Suprapubic skin (tissue), 4 donors: ENCODE results near the gene KIAA0753. TPM values are rescaled to one million over a fixed set of nuclear protein-coding genes. Genes with fewer than 3 reads are reported as not detected.
"Not testable (repeated sequence)": the region's sequence is repeated elsewhere in the genome, so short reads cannot be mapped to it uniquely, and the experiment has no call there.

Source experiments
- DNase-seq, 2 donors: peaks; one replicate each; pipeline ENCODE4 v3.0.0-alpha.2; 2019; ENCODE audit warnings: low spot score in 2 of 2
- H3K27ac ChIP-seq: fragments of 200-600 bp; sonication (generic); one replicate; pipeline ENCODE4 v1.5.1; 2019
- H3K27me3 ChIP-seq: fragments of 200-600 bp; sonication (generic); one replicate; pipeline ENCODE4 v1.5.1; 2019
- H3K36me3 ChIP-seq: fragments of 200-600 bp; sonication (generic); one replicate; pipeline ENCODE4 v1.5.1; 2019
- H3K4me1 ChIP-seq: fragments of 200-600 bp; sonication (generic); one replicate; pipeline ENCODE4 v1.5.1; 2019
- H3K4me3 ChIP-seq: fragments of 200-600 bp; sonication (generic); one replicate; pipeline ENCODE4 v1.5.1; 2019; ENCODE audit warnings: mild to moderate bottlenecking
- H3K9me3 ChIP-seq: fragments of 200-600 bp; sonication (generic); one replicate; pipeline ENCODE4 v1.5.1; 2019
- EP300 ChIP-seq: sonication (generic); formaldehyde crosslinking; IDR thresholded peaks from one replicate; pipeline ENCODE4 v1.6.1; 2017; ENCODE audit warnings: antibody characterized with exemption
- POLR2A ChIP-seq, 2 donors: fragments of 450-650 bp; IDR thresholded peaks; one replicate each; pipeline ENCODE4 v1.6.1; 2017; ENCODE audit warnings: antibody characterized with exemption in 2 of 2, mild to moderate bottlenecking in 2 of 2, moderate library complexity in 2 of 2
- POLR2AphosphoS5 ChIP-seq, 3 donors: sonication (generic); formaldehyde crosslinking; IDR thresholded peaks; one replicate each; pipeline ENCODE4 v1.6.1; 2017; ENCODE audit warnings: antibody characterized with exemption in 3 of 3
- WGBS: methylation state at CpG from one replicate; pipeline ENCODE4 v1.1.5; 2018; 5-methylcytosine and 5-hydroxymethylcytosine counted together
- total RNA-seq, 4 donors: library from RNA; depleted of rRNA; stranded (reverse); fragments of >200 nt; gene quantifications; one replicate each; pipeline ENCODE4 v1.1.0, GENCODE V29; 2016
- TF ChIP-seq, protein P1 (sequence below), 2 donors: fragments of 200-600 bp in 1 of 2; fragments of 450-650 bp in 1 of 2; sonication (generic) in 1 of 2; IDR thresholded peaks; one replicate each; pipeline ENCODE4 v1.5.1; 2016 to 2019; ENCODE audit warnings: antibody characterized with exemption in 2 of 2, mild to moderate bottlenecking in 1 of 2, moderate library complexity in 1 of 2

KIAA0753 gene
- total RNA-seq, 4 donors from 2014 or later, result 4.9 to 24.9 (median 10.4) TPM

DNA sequence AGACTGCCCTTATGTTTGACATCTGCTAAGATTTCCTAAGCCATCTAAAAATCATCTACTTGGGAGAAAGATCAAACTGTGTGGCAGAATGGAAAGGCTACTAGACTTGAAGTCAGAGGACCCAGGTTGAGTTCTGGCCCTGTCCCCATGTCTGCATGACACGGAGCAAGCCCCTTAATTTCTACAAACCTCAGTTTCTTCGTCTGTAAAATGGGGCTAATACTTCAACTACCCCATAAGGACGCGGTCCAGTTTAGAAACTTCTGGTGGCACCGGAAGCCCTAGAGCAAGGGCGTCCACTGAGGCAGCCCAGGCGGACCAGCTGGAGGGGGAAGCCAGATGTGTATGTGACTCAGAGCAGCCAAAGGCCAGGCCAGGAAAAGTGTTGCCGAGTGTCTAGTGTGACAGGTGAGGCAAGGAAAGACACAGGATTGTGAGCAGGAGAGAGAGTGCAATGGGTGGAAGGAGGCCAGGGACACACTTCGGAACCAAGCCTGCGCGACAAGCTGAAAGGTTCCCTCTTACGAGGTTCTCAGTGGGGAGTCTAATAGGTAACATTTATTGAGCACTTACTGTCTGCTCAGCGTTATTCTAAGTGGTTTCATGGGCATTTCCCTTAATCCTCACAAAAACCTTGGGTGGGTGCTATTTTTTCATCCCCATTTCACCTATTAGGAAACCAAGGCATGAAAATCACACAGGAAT lies 66.4 kb downstream of the KIAA0753 start:
- Histone ChIP-seq H3K4me1 (peaks cover 16% of the 10 kb centered on the region), H3K27ac (no peak overlapping the region), H3K27me3 (no peaks in the 10 kb centered on the region), H3K9me3 (no peaks in the 10 kb centered on the region), H3K36me3 (peaks cover 5% of the 10 kb centered on the region), H3K4me3 (no peak overlapping the region)
- no peak for TF ChIP-seq POLR2A (IDR thresholded peaks at IDR 0.05)
- TF ChIP-seq POLR2AphosphoS5 (IDR thresholded peaks at IDR 0.05), result no peak
- TF ChIP-seq, protein P1, sequence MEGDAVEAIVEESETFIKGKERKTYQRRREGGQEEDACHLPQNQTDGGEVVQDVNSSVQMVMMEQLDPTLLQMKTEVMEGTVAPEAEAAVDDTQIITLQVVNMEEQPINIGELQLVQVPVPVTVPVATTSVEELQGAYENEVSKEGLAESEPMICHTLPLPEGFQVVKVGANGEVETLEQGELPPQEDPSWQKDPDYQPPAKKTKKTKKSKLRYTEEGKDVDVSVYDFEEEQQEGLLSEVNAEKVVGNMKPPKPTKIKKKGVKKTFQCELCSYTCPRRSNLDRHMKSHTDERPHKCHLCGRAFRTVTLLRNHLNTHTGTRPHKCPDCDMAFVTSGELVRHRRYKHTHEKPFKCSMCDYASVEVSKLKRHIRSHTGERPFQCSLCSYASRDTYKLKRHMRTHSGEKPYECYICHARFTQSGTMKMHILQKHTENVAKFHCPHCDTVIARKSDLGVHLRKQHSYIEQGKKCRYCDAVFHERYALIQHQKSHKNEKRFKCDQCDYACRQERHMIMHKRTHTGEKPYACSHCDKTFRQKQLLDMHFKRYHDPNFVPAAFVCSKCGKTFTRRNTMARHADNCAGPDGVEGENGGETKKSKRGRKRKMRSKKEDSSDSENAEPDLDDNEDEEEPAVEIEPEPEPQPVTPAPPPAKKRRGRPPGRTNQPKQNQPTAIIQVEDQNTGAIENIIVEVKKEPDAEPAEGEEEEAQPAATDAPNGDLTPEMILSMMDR (IDR thresholded peaks at IDR 0.05), result no peak
- TF ChIP-seq EP300, result no peak
- no peak for DNase-seq
- WGBS, result 92% methylated on average over 13 of the region's 13 CpGs

DNA sequence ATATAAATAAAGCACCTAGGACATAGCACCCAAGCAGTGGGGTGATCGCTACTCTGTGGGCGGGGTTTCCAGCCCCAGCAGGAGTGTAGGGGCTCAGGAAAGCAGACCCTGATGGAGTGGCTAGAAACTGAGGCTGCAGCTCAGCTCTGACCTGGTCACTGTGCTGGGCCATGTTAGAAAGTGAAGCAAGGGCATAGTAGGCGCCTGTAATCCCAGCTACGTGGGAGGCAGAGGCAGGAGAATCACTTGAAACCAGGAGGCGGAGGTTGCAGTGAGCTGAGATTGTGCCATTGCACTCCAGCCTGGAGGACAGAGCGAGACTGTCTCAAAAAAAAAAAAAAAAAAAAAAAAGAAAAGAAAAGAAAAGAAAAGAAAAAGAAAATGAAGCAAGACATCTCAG lies 67.0 kb downstream of the KIAA0753 start:
- H3K9me3 ChIP-seq, DNase-seq, H3K4me3 ChIP-seq, H3K27me3 ChIP-seq, H3K27ac ChIP-seq, H3K36me3 ChIP-seq: not testable (repeated sequence)
- WGBS, result 91% methylated on average over 6 of the region's 6 CpGs
- H3K4me1 ChIP-seq, result peaks cover 16% of the 10 kb centered on the region

DNA sequence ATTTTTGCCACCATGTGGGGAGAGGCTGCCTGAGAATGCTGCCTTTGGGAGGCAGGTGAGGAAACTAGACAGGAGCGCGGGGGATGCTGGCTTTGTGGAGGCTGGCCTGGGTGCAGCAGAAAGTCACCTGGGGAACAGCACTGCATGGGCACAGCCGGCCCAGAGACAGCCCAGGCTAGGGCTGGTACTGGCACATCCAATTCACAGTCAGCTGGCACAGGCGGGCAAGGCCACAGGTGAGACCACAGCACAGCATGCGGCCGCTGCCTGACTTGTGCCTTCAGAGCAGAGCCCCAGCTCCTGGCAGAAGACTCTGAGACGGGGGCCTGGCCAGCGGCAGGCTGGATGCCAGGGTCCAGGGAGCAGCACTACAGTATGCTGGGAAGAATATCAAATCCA lies 67.5 kb downstream of the KIAA0753 start:
- H3K4me3 ChIP-seq, result no peak overlapping the region
- H3K36me3 ChIP-seq, result no peaks in the 10 kb centered on the region
- no peaks in the 10 kb centered on the region for H3K27me3 ChIP-seq
- WGBS, result 95% methylated on average over 6 of the region's 8 CpGs
- no peak overlapping the region for H3K27ac ChIP-seq
- TF ChIP-seq, protein P1 (IDR thresholded peaks at IDR 0.05), result no peak
- TF ChIP-seq POLR2A (IDR thresholded peaks at IDR 0.05), result no peak
- TF ChIP-seq EP300, result no peak
- no peak for TF ChIP-seq POLR2AphosphoS5 (IDR thresholded peaks at IDR 0.05)
- no peak for DNase-seq
- H3K4me1 ChIP-seq, result peaks cover 20% of the 10 kb centered on the region
- no peaks in the 10 kb centered on the region for H3K9me3 ChIP-seq

DNA sequence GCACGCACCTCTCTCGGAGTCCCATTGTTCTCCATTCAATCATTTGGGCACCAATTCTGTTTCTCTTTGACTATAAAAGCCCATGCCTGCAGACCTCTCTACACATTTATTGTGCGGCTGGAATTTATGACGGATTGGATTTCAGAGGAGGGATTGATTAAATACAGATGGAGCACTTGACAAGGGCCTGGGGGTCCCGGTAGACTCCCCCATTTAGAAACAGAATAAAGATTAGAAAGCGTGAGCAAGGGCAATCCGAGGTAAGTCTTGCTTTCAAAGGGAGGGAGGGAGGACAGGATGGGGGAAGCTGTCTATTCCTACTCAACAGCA lies 69.1 kb downstream of the KIAA0753 start:
- TF ChIP-seq EP300, result no peak
- no peak for TF ChIP-seq POLR2A (IDR thresholded peaks at IDR 0.05)
- TF ChIP-seq POLR2AphosphoS5 (IDR thresholded peaks at IDR 0.05), result no peak
- H3K9me3 ChIP-seq, result no peaks in the 10 kb centered on the region
- H3K27me3 ChIP-seq, result no peaks in the 10 kb centered on the region
- H3K27ac ChIP-seq, result no peak overlapping the region
- DNase-seq, result no peak
- H3K4me1 ChIP-seq, result peaks cover 26% of the 10 kb centered on the region
- no peak overlapping the region for H3K4me3 ChIP-seq
- H3K36me3 ChIP-seq, result no peaks in the 10 kb centered on the region
- WGBS, result 61% methylated on average over 7 of the region's 7 CpGs

DNA sequence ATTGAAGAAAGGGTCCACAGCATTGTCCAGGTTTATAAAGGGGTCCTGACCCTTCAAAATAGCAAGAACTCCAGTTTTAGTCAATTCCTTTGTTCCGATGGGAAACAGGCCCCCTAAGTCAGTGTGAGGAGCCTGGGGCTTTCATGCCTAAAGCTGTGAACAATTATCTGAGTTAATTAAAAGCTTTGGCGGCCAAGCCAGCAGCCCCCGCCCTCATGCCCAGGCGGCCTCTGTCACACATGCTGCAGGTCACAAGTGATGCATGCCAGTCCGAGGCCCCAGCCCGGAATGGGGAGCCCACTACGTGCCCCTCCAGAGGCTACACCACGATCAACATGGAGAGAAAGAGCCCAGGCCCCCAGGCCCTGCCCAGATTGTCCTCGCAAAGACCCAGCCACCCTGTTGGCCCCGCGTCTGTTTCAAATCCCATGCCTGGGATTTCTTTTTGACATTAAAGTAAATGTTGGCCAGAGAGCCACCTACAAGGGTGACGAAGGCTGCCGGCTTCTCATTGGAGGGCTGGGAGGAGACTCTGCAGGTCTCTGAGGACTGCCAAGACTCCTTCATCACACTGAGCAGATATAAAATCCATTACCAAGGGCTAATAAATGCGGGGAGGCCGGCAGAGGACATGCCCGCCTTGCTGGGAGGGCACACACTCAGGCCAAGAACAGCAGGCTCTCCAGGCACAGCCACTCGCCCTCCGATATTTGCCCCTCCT lies 69.6 kb downstream of the KIAA0753 start:
- Histone ChIP-seq H3K27me3 (no peaks in the 10 kb centered on the region), H3K9me3 (no peaks in the 10 kb centered on the region), H3K36me3 (no peaks in the 10 kb centered on the region), H3K4me1 (peaks cover 22% of the 10 kb centered on the region), H3K4me3 (no peak overlapping the region), H3K27ac (no peak overlapping the region)
- TF ChIP-seq, protein P1 (IDR thresholded peaks at IDR 0.05), result no peak
- TF ChIP-seq POLR2A (IDR thresholded peaks at IDR 0.05) (no peak), POLR2AphosphoS5 (IDR thresholded peaks at IDR 0.05) (no peak), EP300 (no peak)
- DNase-seq, result no peak
- WGBS, result 73% methylated on average over 12 of the region's 18 CpGs
